Activated T-cell treated with anti-CD3 and anti-CD28 coated beads for 48 hours (primary cell): ENCODE data around the gene FCN2.
A peak's percentile ranks its signal among the peaks of the same experiment; 100 is the strongest.
"Not testable (repeated sequence)": the region's sequence is repeated elsewhere in the genome, so short reads cannot be mapped to it uniquely, and the experiment has no call there.

ENCODE experiments used
- DNase-seq: peaks from one replicate; pipeline ENCODE4 v3.0.0-alpha.2; 2020; ENCODE audit warnings: low read depth

Gene FCN2

GRCh38 chr9:134847752-134848432 is 32.7 kb upstream of the FCN2 start:
- DNase-seq, result no peak

GRCh38 chr9:134848504-134848903 is 32.1 kb upstream of the FCN2 start:
- no peak for DNase-seq

GRCh38 chr9:134850611-134851010 is 30.0 kb upstream of the FCN2 start:
- no peak for DNase-seq

- DNase-seq, result no peak
Observed at GRCh38 chr9:134851020-134851419, 29.6 kb upstream of the FCN2 start.

- no peak for DNase-seq
Observed at GRCh38 chr9:134852906-134853654, 27.5 kb upstream of the FCN2 start.

GRCh38 chr9:134853893-134854292 is 26.7 kb upstream of the FCN2 start:
- DNase-seq, result no peak

GRCh38 chr9:134854541-134854981 is 26.0 kb upstream of the FCN2 start:
- no peak for DNase-seq

- no peak for DNase-seq
Observed at GRCh38 chr9:134855231-134855899, 25.2 kb upstream of the FCN2 start.

- no peak for DNase-seq
Observed at GRCh38 chr9:134855900-134856377, 24.7 kb upstream of the FCN2 start.

- DNase-seq, result not testable (repeated sequence)
Observed at GRCh38 chr9:134857451-134857850, 23.2 kb upstream of the FCN2 start.

- DNase-seq, result peak; percentile 41
Observed at GRCh38 chr9:134858051-134858841, 22.4 kb upstream of the FCN2 start.

- no peak for DNase-seq
Observed at GRCh38 chr9:134860510-134860909, 20.1 kb upstream of the FCN2 start.

- no peak for DNase-seq
Observed at GRCh38 chr9:134861595-134862334, 18.8 kb upstream of the FCN2 start.

GRCh38 chr9:134863306-134863902 is 17.2 kb upstream of the FCN2 start:
- no peak for DNase-seq

- DNase-seq, result no peak
Observed at GRCh38 chr9:134863941-134864820, 16.4 kb upstream of the FCN2 start.

GRCh38 chr9:134864821-134865190 is 15.8 kb upstream of the FCN2 start:
- no peak for DNase-seq

GRCh38 chr9:134867917-134868750 is 12.5 kb upstream of the FCN2 start:
- DNase-seq, result no peak

- no peak for DNase-seq
Observed at GRCh38 chr9:134868751-134869553, 11.7 kb upstream of the FCN2 start.
